Astrocyte (in vitro differentiated cells and primary cell): Measurements from ENCODE around the gene HS6ST3.

Experiments
- CTCF ChIP-seq: IDR thresholded peaks from 2 replicates; pipeline ENCODE4 v1.5.1; 2011; ENCODE audit warnings: low read depth, mild to moderate bottlenecking, inconsistent platforms, low read length, moderate library complexity; ENCODE audit not compliant: insufficient read depth
- EZH2 ChIP-seq: IDR thresholded peaks from 2 replicates; pipeline ENCODE4 v1.6.1; 2012; ENCODE audit warnings: mild to moderate bottlenecking, low read length, inconsistent platforms; ENCODE audit not compliant: insufficient read depth

- TF ChIP-seq CTCF (no peak), EZH2 (no peak)
These were observed 719.6 kb downstream of the HS6ST3 start for GRCh38 chr13:96809366-96810096.
